Measurements from ENCODE around the gene TENM4. TPM values are rescaled to one million over a fixed set of nuclear protein-coding genes. Genes with fewer than 3 reads are reported as not detected.

The TENM4 gene
- total and polyA plus RNA-seq, 2 of the 13 experiments (the other 11 are each of a cell fraction or from before 2014, with no cell fraction given) = not detected

DNA sequence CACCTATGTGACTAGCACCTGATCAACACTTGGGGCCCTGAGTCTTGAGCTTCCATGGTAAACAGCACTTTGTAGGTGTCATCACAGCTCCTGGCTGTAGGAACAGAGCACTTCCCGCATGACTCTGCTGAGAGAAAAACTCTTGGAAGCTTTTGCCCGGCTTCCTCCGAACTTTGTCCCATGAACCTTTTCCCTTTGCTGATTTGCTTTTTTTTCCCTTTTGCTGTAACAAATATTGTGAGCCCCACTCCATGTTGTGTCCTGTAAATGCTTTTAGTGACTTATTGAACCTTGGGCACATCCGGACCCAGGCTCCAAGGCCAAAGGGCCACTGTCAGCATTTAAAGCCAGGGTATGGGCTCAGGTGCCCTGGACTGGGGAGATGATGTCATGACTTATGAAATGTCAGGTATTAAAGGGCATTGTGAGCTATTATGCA, 391.1 kb downstream of the TENM4 start (continued):
- TF ChIP-seq ZBTB40 (IDR thresholded peaks at IDR 0.05) (no peak), ZBTB40 (CRISPR knock-in tag; IDR thresholded peaks at IDR 0.05) (no peak), HNF4A (CRISPR knock-in tag; IDR thresholded peaks at IDR 0.05) (peak; percentile 74), JUND (CRISPR knock-in tag; IDR thresholded peaks at IDR 0.05) (peak; percentile 20; the same call in 1 of the 2 replicates), ZNF670 (CRISPR knock-in tag; IDR thresholded peaks at IDR 0.05; ENCODE audit: borderline replicate concordance) (peak; percentile 26; the same call in 1 of the 2 replicates), ZNF75D (CRISPR knock-in tag; IDR thresholded peaks at IDR 0.05; ENCODE audit: borderline replicate concordance) (no peak), ZNF598 (CRISPR knock-in tag; IDR thresholded peaks at IDR 0.05; ENCODE audit: borderline replicate concordance) (no peak), ZNF501 (CRISPR knock-in tag; IDR thresholded peaks at IDR 0.05) (no peak), ZNF597 (CRISPR knock-in tag; IDR thresholded peaks at IDR 0.05) (no peak), SOX6 (IDR thresholded peaks at IDR 0.05) (no peak), SOX6 (CRISPR knock-in tag; IDR thresholded peaks at IDR 0.05) (0 out of 2 replicates have a peak, but pooled peaks have one; percentile 10), RARA (CRISPR knock-in tag; IDR thresholded peaks at IDR 0.05) (peak; percentile 75), HNF4G (IDR thresholded peaks at IDR 0.05; ENCODE audit: borderline replicate concordance, low read depth, low read length) (0 out of 2 replicates have a peak, but pooled peaks have one; percentile 6), HNF4G (CRISPR knock-in tag; IDR thresholded peaks at IDR 0.05; ENCODE audit: borderline replicate concordance, low read depth) (no peak; the same call in 1 of the 2 replicates), ZFP36L1 (CRISPR knock-in tag; IDR thresholded peaks at IDR 0.05) (0 out of 2 replicates have a peak, but pooled peaks have one; percentile 34), ZC3H13 (CRISPR knock-in tag; IDR thresholded peaks at IDR 0.05) (no peak), HMGXB4 (CRISPR knock-in tag; IDR thresholded peaks at IDR 0.05; ENCODE audit: borderline replicate concordance in 1 of 2, low read depth in 1 of 2) (no peak), ZNF678 (CRISPR knock-in tag; IDR thresholded peaks at IDR 0.05) (no peak), ZNF605 (CRISPR knock-in tag; IDR thresholded peaks at IDR 0.05) (no peak), FOXK2 (IDR thresholded peaks at IDR 0.05) (no peak)

Data from HepG2 (cell line).